Activated gamma-delta T cell treated with anti-CD3 and anti-CD28 coated beads, Interleukin-2, amount 50 U/mL, for 16 hours (primary cell): ENCODE measurements around the gene GRID1.

Experiments used
- DNase-seq: peaks from one replicate; pipeline ENCODE4 v3.0.0-alpha.2; 2020; ENCODE audit warnings: low read depth

Gene GRID1

GRCh38 chr10:85611746-85612377 is 754.7 kb downstream of the GRID1 start:
- no peak for DNase-seq

- no peak for DNase-seq
Observed at GRCh38 chr10:85611093-85611740, 755.4 kb downstream of the GRID1 start.

- DNase-seq: no peak
Observed at GRCh38 chr10:85610381-85611092, 756.1 kb downstream of the GRID1 start.

GRCh38 chr10:85609509-85609908 is 757.1 kb downstream of the GRID1 start:
- DNase-seq: no peak

- no peak for DNase-seq
Observed at GRCh38 chr10:85608706-85609105, 757.9 kb downstream of the GRID1 start.

- DNase-seq: no peak
Observed at GRCh38 chr10:85607043-85607695, 759.4 kb downstream of the GRID1 start.

GRCh38 chr10:85606401-85606800 is 760.2 kb downstream of the GRID1 start:
- no peak for DNase-seq

- no peak for DNase-seq
Observed at GRCh38 chr10:85604884-85605283, 761.7 kb downstream of the GRID1 start.

- DNase-seq: no peak
Observed at GRCh38 chr10:85604136-85604725, 762.4 kb downstream of the GRID1 start.

- no peak for DNase-seq
Observed at GRCh38 chr10:85603151-85603940, 763.2 kb downstream of the GRID1 start.

GRCh38 chr10:85602713-85603112 is 763.9 kb downstream of the GRID1 start:
- DNase-seq: no peak

GRCh38 chr10:85602306-85602705 is 764.3 kb downstream of the GRID1 start:
- DNase-seq: no peak

- no peak for DNase-seq
Observed at GRCh38 chr10:85601526-85601925, 765.1 kb downstream of the GRID1 start.

- DNase-seq: no peak
Observed at GRCh38 chr10:85600744-85601081, 765.9 kb downstream of the GRID1 start.

GRCh38 chr10:85600026-85600743 is 766.4 kb downstream of the GRID1 start:
- no peak for DNase-seq

GRCh38 chr10:85599081-85599480 is 767.5 kb downstream of the GRID1 start:
- DNase-seq: no peak

GRCh38 chr10:85598646-85599045 is 767.9 kb downstream of the GRID1 start:
- DNase-seq: no peak

- DNase-seq: no peak
Observed at GRCh38 chr10:85597006-85597405, 769.6 kb downstream of the GRID1 start.

- no peak for DNase-seq
Observed at GRCh38 chr10:85596389-85596788, 770.2 kb downstream of the GRID1 start.

GRCh38 chr10:85594239-85594638 is 772.4 kb downstream of the GRID1 start:
- DNase-seq: no peak

- no peak for DNase-seq
Observed at GRCh38 chr10:85593226-85593772, 773.3 kb downstream of the GRID1 start.
